ENCODE measurements around the gene FAM120A. TPM values are rescaled to one million over a fixed set of nuclear protein-coding genes. Genes with fewer than 3 reads are reported as not detected.
A peak's percentile ranks its signal among the peaks of the same experiment; 100 is the strongest.
"Not testable (repeated sequence)": the region's sequence is repeated elsewhere in the genome, so short reads cannot be mapped to it uniquely, and the experiment has no call there.

Gene FAM120A
- total RNA-seq, 2 donors from 2014 or later: 86.3 to 90.6 TPM

GRCh38 chr9:93508207-93508606 is 56.7 kb downstream of the FAM120A start:
- Histone ChIP-seq H3K4me1 (replicated peaks) (no peaks in the 10 kb centered on the region), H3K36me3 (no peaks in the 10 kb centered on the region), H3K27me3 (replicated peaks; ENCODE audit: insufficient read depth) (no peaks in the 10 kb centered on the region), H3K9me3 (no peaks in the 10 kb centered on the region), H3K4me3 (no peak overlapping the region), H3K27ac (no peak overlapping the region)
- WGBS: 94% methylated on average over 2 of the region's 2 CpGs
- intact Hi-C loops (cut with DNase I): no loop called here
- TF ChIP-seq POLR2A (IDR thresholded peaks at IDR 0.05) (no peak), CTCF (IDR thresholded peaks at IDR 0.05) (no peak), POLR2AphosphoS5 (IDR thresholded peaks at IDR 0.05) (no peak)
- DNase-seq (ENCODE audit: low spot score): no peak

- Histone ChIP-seq H3K27ac (no peak overlapping the region), H3K27me3 (replicated peaks; ENCODE audit: insufficient read depth) (no peaks in the 10 kb centered on the region), H3K4me1 (replicated peaks) (no peaks in the 10 kb centered on the region), H3K36me3 (no peaks in the 10 kb centered on the region), H3K4me3 (no peak overlapping the region), H3K9me3 (no peaks in the 10 kb centered on the region)
- TF ChIP-seq POLR2AphosphoS5 (IDR thresholded peaks at IDR 0.05) (no peak), POLR2A (IDR thresholded peaks at IDR 0.05) (no peak), CTCF (IDR thresholded peaks at IDR 0.05) (no peak)
- no peak for DNase-seq (ENCODE audit: low spot score)
- intact Hi-C loops (cut with DNase I): no loop called here
- 83% methylated on average over 2 of the region's 2 CpGs for WGBS
These were observed 57.6 kb downstream of the FAM120A start for GRCh38 chr9:93509084-93509483.

GRCh38 chr9:93510041-93510440 is 58.6 kb downstream of the FAM120A start:
- no peak for DNase-seq (ENCODE audit: low spot score)
- Histone ChIP-seq H3K27ac (no peak overlapping the region), H3K36me3 (no peaks in the 10 kb centered on the region), H3K4me1 (replicated peaks) (no peaks in the 10 kb centered on the region), H3K4me3 (no peak overlapping the region), H3K27me3 (replicated peaks; ENCODE audit: insufficient read depth) (no peaks in the 10 kb centered on the region), H3K9me3 (no peaks in the 10 kb centered on the region)
- intact Hi-C loops (cut with DNase I): no loop called here
- 83% methylated on average over 7 of the region's 7 CpGs for WGBS
- no peak for TF ChIP-seq POLR2AphosphoS5 (IDR thresholded peaks at IDR 0.05)
- TF ChIP-seq POLR2A (IDR thresholded peaks at IDR 0.05): no peak
- no peak for TF ChIP-seq CTCF (IDR thresholded peaks at IDR 0.05)

- H3K27me3 ChIP-seq (replicated peaks; ENCODE audit: insufficient read depth); intact Hi-C loops (cut with DNase I); H3K4me1 ChIP-seq (replicated peaks); H3K27ac ChIP-seq; H3K4me3 ChIP-seq; H3K9me3 ChIP-seq; H3K36me3 ChIP-seq: not testable (repeated sequence)
- WGBS: 41% methylated on average over 8 of the region's 8 CpGs
- DNase-seq (ENCODE audit: low spot score): peak; percentile 71
These were observed 59.7 kb downstream of the FAM120A start for GRCh38 chr9:93511228-93511627.

GRCh38 chr9:93512170-93512812 is 60.8 kb downstream of the FAM120A start:
- H3K4me1 ChIP-seq (replicated peaks); H3K27ac ChIP-seq; H3K36me3 ChIP-seq; intact Hi-C loops (cut with DNase I); H3K27me3 ChIP-seq (replicated peaks; ENCODE audit: insufficient read depth); H3K9me3 ChIP-seq; H3K4me3 ChIP-seq; DNase-seq (ENCODE audit: low spot score): not testable (repeated sequence)
- WGBS: 83% methylated on average over 10 of the region's 10 CpGs

GRCh38 chr9:93513606-93514005 is 62.1 kb downstream of the FAM120A start:
- no peak overlapping the region for H3K27ac ChIP-seq
- 90% methylated on average over 9 of the region's 9 CpGs for WGBS
- no peaks in the 10 kb centered on the region for H3K9me3 ChIP-seq
- intact Hi-C loops (cut with DNase I): no loop called here
- H3K27me3 ChIP-seq (replicated peaks; ENCODE audit: insufficient read depth): no peaks in the 10 kb centered on the region
- TF ChIP-seq POLR2AphosphoS5 (IDR thresholded peaks at IDR 0.05) (no peak), POLR2A (IDR thresholded peaks at IDR 0.05) (no peak), CTCF (IDR thresholded peaks at IDR 0.05) (no peak)
- H3K4me3 ChIP-seq: no peak overlapping the region
- H3K36me3 ChIP-seq: no peaks in the 10 kb centered on the region
- no peaks in the 10 kb centered on the region for H3K4me1 ChIP-seq (replicated peaks)
- no peak for DNase-seq (ENCODE audit: low spot score)

Measured in prostate gland (tissue), 2 donors.